ENCODE measurements around the gene WNT2B. TPM values are rescaled to one million over a fixed set of nuclear protein-coding genes. Genes with fewer than 3 reads are reported as not detected.

The WNT2B gene
- polyA plus RNA-seq, 1 donor: 4.0 TPM

DNA sequence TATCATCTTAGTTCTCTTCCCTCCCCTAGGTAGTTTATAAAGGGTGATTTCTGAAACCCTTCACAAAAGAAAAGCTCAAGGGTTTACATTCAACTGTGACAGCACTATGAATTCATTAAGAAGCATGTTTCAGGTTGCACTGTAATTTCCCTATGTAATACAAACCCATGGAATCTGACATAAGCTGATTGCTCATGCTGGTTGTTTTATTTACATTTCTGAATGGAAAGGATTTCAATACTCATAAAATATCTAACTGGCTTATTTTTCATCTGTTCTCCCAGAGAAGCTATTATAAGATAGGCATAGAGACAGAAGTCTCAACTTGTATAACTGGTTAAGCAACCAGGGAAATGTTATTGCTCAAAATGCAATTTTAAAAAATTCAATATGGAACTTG, 20.5 kb downstream of the WNT2B start:
- no peak for DNase-seq

DNA sequence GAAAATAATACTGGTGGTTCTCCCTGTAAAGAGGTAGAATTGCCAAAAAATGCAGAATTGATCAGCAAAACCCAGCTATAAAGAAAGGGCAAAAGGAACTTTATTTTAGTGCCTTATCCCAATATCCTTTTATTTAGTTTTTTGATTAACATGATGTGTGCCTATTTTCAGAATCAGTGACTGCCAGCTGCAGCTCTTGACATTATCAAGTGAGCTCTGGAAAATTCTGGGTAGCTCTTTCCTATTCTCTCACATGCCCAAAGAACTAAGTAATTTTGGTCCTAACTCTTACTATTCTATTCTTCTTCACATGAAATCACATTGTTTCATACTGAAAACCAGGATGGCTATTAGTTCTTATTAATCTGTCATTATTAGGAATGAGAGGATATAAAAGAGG, 22.1 kb downstream of the WNT2B start:
- DNase-seq: no peak

- DNase-seq: no peak
Measured at GRCh38 chr1:112532064-112532463, 23.3 kb downstream of the WNT2B start.

GRCh38 chr1:112533029-112533428, 24.3 kb downstream of the WNT2B start:
- DNase-seq: no peak

DNA sequence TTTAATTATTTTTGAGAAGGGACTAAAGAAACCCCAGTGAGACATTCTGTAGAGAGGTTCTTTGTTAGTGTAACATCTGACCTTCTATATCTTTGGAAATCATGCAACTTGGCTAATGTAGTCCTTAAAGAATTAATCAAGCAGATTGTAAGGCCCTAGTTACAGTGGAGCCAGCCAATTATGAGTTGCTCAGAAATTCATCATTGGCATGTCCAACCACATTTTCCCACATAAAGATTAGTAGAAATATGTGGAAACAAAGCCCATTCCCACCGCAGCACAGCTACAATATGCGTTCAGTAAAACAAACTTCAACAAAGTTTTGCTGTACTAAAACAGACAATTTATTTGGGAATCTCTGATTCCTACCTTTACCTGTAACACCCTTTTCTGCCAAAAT, 27.8 kb downstream of the WNT2B start:
- no peak for DNase-seq

DNA sequence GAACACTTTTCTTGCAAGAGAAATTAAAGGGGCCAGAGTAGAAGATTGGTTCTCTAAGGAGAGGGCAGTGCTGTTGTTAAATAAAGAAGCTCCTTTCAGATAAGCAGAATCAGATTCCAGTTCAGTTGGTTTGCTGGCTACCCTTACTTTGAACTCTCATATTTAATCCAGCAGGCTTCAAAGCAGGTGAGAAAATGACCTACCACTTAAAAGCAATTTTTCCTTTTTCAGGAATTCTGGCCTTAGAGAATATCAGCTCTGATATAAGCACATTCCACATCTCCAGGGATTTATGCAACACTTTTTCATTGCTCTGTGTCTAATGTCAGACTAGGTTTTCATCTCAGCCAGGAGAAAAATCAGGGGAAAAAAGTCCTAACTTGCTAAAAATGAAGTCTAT, 28.7 kb downstream of the WNT2B start:
- no peak for DNase-seq

- DNase-seq: no peak
Measured at GRCh38 chr1:112538883-112539282, 30.1 kb downstream of the WNT2B start.

DNA sequence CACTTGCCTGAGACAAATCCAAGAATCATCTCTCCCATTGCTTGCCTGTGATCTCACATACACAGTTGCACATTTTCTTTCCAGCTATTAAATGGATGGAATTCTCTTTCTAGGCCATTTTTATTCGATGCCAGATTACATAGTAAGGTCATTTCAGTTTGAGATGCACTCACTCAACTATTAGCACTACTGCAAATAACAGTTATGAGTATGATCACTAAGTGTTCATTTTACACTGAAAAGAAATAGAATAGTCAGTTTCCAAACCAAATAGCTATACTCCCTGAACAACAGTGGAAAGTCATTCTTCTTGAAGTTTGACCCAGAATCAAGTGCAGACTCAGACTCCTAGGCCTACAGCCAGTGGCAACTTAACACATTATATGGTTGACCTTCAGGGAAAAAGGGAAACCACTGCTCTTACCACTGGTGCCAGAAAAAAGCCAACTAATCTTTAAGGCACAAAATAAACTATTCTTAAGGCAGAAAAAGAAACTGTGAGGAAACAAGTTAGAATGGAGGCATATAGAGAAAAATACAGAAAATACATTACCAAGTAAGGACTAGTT, 31.5 kb downstream of the WNT2B start:
- DNase-seq: peak; percentile 29

- DNase-seq: no peak
Measured at GRCh38 chr1:112541299-112541698, 32.5 kb downstream of the WNT2B start.

- DNase-seq: no peak
Measured at GRCh38 chr1:112542206-112542973, 33.6 kb downstream of the WNT2B start.

DNA sequence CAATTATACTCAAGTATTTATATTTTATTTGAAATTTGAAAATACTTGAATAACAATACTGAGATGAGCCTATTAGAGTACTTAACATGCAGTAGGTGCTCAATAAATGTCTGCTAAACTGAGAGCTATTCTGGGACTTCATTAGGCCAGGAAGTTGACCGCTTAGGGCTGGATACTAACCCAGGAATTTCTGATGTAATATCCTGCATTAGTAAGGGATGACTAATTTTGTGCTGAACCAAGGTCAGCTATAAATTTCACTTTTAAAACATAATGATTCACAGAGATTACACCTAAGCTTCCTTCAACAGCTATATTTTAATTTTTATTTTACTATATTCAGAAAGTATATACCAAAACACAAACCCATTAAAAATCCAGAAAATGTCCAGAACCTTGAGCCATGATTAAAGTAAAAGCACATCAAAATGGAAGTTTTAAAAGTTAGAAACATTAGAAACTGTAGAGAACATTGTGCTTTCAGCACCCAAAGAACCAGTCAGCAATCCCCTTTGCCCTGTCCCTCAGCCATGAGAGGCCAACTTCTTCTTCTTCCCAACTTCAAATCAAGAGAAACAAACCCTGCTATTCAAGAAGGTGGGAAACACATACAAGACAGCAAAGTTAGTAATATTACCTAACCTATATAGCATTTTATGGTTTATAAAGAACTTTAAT, 35.4 kb downstream of the WNT2B start:
- no peak for DNase-seq

DNA sequence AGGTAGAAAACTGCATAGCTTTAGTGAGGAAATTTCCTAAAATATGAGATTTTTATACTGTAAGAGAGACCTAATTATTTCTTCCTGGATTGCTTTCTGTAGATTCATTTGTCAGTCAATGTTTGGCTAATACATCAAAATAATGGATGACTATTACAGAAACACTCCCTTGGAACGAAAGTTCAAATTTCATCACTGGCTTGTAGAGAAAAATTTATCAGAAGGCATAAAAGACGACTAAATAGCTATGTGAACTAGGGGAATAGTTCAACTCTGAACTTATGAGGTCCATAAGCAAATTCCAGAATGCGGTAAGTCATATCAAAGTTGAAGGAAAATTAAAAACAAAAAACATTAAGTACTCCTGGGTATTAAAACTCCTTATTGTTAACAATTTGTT, 36.0 kb downstream of the WNT2B start:
- DNase-seq: no peak

GRCh38 chr1:112546076-112546475, 37.3 kb downstream of the WNT2B start:
- DNase-seq: no peak

DNA sequence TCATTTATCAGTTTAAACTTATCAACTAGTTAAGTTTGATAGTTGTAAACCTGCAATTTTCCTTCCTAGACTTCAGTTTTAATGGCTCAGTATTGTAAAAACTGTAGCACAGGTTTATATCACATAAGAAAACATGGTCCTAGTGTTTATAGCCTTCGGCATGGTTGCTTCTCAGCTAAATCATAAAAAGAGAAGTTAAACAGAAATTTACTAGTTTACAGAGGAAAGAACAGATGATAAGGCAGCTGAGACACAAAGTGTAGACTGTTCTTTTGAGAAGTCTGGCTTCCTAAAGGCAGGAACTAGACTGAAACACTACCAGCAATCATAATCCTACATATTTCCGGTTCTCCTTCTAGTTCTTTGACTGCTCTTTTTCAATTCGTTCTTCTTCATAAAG, 39.8 kb downstream of the WNT2B start:
- no peak for DNase-seq

DNA sequence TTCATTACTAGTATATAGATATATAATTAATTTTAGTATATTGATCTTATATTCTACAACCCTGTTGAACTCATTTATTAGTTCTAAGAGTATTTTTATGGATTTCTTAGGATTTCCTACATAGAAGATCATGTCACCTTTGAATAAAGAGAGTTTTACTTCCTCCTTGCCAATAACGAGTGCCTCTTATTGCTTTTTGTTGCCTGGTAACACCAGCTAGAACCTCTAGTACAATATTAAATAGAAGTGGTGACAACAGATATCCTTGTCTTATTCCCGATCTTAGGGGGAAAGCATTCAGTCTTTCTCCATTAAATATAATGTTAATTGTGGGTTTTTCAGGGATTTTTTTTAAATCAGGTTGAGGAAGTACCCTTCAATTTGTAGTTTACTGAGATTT, 40.8 kb downstream of the WNT2B start:
- DNase-seq: no peak

- no peak for DNase-seq
Measured at GRCh38 chr1:112554411-112554810, 45.6 kb downstream of the WNT2B start.

DNA sequence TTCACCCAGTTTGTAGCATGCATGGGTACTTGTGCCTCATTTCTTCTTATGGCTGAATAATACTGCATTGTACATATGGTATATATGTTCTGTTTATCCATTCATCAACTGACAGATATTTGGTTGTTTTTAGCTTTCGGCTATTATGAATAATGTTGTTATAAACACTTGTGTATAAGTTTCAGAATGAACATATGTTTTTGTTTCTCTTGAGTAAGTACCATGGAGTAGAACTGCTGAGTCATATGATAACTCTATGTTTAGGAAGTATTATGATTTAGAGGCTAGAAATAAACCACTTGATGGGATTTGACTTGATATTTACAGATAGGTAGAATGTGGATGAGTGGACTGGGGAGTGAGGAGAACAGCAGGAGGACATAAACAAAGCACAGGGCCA, 48.6 kb downstream of the WNT2B start:
- no peak for DNase-seq

GRCh38 chr1:112558634-112559033, 49.9 kb downstream of the WNT2B start:
- DNase-seq: no peak

GRCh38 chr1:112563341-112563740, 54.6 kb downstream of the WNT2B start:
- DNase-seq: no peak

DNA sequence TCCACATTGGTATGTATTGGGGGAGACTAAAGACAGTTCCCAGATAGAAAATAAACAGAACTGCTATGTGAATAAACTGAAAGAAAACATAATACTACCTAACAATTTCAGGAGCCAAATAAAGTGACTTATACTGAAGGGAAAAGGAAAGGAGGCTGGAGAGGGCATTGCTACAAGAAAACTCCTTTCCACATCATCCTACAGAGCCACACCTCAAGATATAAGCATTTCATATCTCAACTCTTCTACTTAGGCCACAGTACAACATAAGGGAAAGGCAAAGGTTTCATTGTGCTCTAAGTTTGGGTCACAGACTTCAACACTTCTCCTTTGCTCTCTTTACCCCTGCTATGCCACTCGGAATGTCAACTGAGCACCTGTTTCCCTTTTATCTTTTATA, 55.3 kb downstream of the WNT2B start:
- DNase-seq: no peak

- no peak for DNase-seq
Measured at GRCh38 chr1:112565800-112566199, 57.0 kb downstream of the WNT2B start.

DNA sequence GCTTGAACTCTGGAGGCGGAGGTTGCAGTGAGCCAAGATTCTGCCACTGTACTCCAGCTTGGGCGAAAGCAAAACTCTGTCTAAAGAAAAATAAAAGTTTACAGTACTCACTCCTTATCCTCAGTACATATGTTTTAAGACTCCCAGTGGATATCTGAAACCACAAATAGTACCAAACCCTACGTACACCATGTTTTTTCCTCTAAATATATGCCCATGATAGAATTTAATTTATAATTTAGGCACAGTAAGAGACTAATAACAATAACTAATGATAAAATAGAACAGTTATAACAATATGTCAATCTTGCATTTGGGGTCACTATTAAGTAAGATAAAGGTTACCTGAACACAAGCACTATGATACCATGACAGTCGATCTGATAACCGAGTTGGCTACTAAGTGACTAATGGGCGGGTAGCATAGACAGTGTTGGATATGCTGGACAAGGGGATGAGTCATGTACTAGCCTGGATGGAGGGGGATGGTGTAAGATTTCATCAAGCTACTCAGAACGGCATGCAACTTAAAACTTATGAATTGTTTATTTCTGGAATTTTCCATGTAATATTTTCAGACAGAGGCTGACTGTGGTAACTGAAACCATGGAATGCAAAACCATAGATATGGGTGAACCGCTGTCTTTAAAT, 66.5 kb downstream of the WNT2B start:
- DNase-seq: no peak

DNA sequence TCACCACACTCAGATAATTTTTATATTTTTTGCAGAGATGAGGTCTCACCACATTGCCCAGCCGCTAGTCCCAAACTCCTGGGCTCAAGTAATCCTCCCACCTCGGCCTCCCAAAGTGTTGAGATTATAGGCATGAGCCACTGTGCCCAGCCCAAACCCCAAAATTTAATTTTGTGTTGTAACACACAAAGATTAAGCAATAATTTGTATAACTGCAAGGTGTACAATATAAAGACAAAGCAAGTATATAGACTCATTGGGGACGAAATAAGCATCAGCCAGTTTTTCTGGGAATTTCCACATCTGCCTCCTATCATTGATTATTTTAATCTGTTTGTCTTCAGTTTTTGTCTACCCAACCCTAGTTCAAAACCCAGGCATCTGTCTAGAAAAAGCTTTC, 67.5 kb downstream of the WNT2B start:
- DNase-seq: no peak
